Mucosa of descending colon (tissue), 3 donors: ENCODE measurements around the gene RAP1GAP. TPM values are rescaled to one million over a fixed set of nuclear protein-coding genes. Genes with fewer than 3 reads are reported as not detected.

Experiments used
- ATAC-seq: fragments of 200-7000 bp; cut with Tn5 transposase; one replicate; pipeline ENCODE4 v1.9.1; 2020; ENCODE audit warnings: mild to moderate bottlenecking, moderate library complexity
- DNase-seq, 3 donors: peaks; one replicate each; pipeline ENCODE4 v3.0.0-alpha.2; 2020
- H3K36me3 ChIP-seq: fragments of 200-600 bp; one replicate; pipeline ENCODE4 v1.8.0; 2021; ENCODE audit warnings: low read depth, mild to moderate bottlenecking
- H3K4me1 ChIP-seq: fragments of 200-600 bp; one replicate; pipeline ENCODE4 v1.8.0; 2021; ENCODE audit warnings: low read depth, mild to moderate bottlenecking
- H3K4me3 ChIP-seq: fragments of 200-600 bp; one replicate; pipeline ENCODE4 v1.8.0; 2021; ENCODE audit warnings: mild to moderate bottlenecking
- H3K9me3 ChIP-seq: fragments of 200-600 bp; one replicate; pipeline ENCODE4 v1.8.0; 2021; ENCODE audit warnings: mild to moderate bottlenecking
- intact Hi-C, 2 donors: fragments of 100-400 bp; cut with DNase I in 1 of 2; cut with micrococcal nuclease in 1 of 2; formaldehyde crosslinking; loops; one replicate each; pipeline versions ENCODE4 v1.11.0 to v1.11.1; 2022; cut with DNase I, micrococcal nuclease
- total RNA-seq, 3 donors: library from RNA; stranded (reverse); fragmentation: NEBNext Ultra II Directional in 2 of 3; extraction: Animal tissue kit (Norgen Biotek cat#: 25700) in 2 of 3; gene quantifications; one replicate each; pipeline versions ENCODE4 v1.2.1 to v1.2.4, GENCODE V29; 2021 to 2023
- TF ChIP-seq, protein P1 (sequence below): fragments of 200-600 bp; IDR thresholded peaks from one replicate; pipeline ENCODE4 v1.8.0; 2022; ENCODE audit warnings: antibody characterized with exemption, mild to moderate bottlenecking
- donor health status: DM: no; HTN: no; CAD: no; lungs with moderate emphysema.
- donor health status: DM: no; HTN: no; CAD: no.
- donor health status: DM: no; HTN: yes; CAD: no.

RAP1GAP gene
- total RNA-seq, 3 donors from 2014 or later, result 15.7 to 59.6 (median 43.0) TPM

DNA sequence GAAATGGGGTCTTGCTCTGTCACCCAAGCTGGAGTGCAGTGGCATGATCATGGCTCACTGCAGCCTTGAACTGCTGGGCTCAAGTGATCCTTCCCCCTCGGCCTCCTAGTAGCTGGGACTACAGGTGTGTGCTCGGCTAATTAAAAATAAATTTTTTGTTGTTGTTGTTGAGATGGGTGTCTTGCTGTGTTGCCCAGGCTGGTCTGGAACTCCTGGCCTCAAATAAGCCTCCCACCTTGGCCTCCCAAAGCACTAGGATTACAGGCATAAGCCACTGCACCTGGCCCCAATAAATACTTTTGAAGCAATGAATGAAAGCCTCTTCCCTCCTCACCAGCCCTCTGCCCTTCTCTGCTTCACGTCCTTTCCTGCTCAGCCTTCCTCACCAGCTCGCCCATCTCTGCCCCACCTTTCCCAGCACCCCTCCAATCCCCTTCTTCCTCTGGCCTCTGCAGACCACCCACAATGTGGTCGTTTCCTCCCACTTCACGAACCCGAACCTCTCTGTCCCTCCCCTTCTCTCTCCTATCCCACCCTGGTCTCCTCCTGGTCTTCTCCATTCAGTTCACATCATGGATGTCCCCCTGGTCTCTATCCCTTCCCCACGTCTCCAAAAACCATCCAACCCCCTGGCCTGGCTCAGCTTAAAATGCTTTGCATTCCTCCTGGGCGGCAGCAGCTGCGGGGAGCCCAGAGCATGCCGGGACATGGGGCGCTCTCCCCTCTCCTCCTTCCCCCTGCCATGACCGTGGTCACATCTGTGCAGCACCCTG, 38.4 kb downstream of the RAP1GAP start:
- TF ChIP-seq, protein P1, sequence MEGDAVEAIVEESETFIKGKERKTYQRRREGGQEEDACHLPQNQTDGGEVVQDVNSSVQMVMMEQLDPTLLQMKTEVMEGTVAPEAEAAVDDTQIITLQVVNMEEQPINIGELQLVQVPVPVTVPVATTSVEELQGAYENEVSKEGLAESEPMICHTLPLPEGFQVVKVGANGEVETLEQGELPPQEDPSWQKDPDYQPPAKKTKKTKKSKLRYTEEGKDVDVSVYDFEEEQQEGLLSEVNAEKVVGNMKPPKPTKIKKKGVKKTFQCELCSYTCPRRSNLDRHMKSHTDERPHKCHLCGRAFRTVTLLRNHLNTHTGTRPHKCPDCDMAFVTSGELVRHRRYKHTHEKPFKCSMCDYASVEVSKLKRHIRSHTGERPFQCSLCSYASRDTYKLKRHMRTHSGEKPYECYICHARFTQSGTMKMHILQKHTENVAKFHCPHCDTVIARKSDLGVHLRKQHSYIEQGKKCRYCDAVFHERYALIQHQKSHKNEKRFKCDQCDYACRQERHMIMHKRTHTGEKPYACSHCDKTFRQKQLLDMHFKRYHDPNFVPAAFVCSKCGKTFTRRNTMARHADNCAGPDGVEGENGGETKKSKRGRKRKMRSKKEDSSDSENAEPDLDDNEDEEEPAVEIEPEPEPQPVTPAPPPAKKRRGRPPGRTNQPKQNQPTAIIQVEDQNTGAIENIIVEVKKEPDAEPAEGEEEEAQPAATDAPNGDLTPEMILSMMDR, result no peak
- Histone ChIP-seq H3K4me3 (no peak overlapping the region), H3K36me3 (no peaks in the 10 kb centered on the region), H3K9me3 (no peaks in the 10 kb centered on the region), H3K4me1 (peaks cover 4% of the 10 kb centered on the region)
- no peak for DNase-seq
- no peak for ATAC-seq
- intact Hi-C loops, result no loop called here

DNA sequence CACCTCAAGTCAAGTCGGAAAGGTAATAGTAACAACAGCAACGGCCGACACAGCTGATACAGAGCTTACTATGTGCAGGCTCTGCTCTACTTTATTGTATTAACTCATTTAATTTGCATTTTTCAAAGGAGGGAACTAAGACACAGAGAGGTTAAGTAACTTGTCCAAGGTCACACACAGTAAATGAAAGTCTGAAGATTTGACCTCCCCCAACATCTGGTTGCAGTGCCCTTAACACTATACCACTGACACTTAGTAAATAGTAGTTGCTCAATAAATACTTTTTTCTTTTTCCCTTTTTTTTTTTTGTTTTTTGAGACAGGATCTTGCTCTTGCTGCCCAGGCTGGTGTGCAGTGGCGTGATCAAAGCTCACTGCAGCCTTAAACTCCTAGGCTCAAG, 39.2 kb downstream of the RAP1GAP start:
- intact Hi-C loops, result no loop called here
- TF ChIP-seq, protein P1, result no peak

DNA sequence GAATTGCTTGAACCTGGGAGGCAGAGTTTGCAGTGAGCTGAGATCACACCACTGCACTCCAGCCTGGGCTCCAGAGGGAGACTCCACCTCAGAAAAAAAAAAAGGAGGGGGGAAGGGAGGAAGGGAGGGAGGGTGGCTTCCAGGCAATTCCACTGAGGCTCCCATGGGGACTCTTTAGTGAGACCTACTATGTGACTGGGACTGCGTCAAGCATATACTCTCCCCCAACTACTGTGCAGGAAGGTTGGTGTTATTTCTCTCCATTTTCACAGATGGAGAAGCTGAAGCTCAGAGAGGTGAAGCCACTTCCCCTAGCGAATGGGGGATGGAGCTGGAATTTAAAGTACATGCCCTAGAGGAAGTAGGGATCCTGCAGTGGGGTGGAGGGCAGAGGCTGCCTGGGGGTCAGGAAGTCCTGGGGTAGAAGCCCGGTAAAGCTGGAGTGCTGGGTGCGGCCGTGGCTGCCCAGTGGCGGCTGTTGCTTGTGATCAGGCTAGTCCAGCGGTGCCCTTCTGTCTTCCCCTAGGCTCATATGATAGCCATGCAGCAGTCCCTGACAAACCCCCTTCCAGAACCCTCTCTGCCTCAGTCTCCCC, 40.3 kb downstream of the RAP1GAP start:
- intact Hi-C loops, result no loop called here
- DNase-seq, result no peak
- Histone ChIP-seq H3K36me3 (no peaks in the 10 kb centered on the region), H3K9me3 (no peaks in the 10 kb centered on the region), H3K4me3 (no peak overlapping the region), H3K4me1 (peaks cover 4% of the 10 kb centered on the region)
- TF ChIP-seq, protein P1, result no peak
- no peak for ATAC-seq

More for the DNA sequence above, 39.2 kb downstream of the RAP1GAP start:
- DNase-seq (no peak), ATAC-seq (no peak)
- Histone ChIP-seq H3K4me3 (no peak overlapping the region), H3K4me1 (peaks cover 4% of the 10 kb centered on the region), H3K9me3 (no peaks in the 10 kb centered on the region), H3K36me3 (no peaks in the 10 kb centered on the region)

DNA sequence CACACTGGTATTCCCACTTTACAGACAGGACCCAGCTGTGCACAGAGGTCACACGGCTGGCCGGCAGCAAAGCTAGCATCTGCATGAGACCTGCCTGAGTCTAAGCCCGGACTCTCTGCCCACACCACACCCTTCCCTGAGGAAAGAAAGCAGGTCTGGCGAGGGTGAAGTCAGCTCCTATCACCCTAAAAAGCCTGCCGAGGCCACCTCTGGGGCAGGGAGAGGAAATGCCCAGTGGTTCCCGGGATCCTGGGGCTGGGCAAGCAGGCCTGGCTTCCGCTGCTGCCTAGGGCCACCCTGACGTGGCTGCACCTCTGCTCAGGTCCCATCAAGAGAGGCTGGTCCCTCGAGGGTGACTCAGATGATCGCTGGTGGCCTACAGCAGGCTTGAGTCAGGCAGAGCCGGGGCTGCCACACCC, 42.2 kb downstream of the RAP1GAP start:
- DNase-seq, result no peak
- Histone ChIP-seq H3K36me3 (no peaks in the 10 kb centered on the region), H3K9me3 (no peaks in the 10 kb centered on the region), H3K4me3 (no peak overlapping the region), H3K4me1 (peaks cover 13% of the 10 kb centered on the region)
- no peak for ATAC-seq
- intact Hi-C loops, result no loop called here
- TF ChIP-seq, protein P1, result no peak

GRCh38 chr1:21625390-21626190, 43.6 kb downstream of the RAP1GAP start:
- Histone ChIP-seq H3K4me3 (no peak overlapping the region), H3K4me1 (peaks cover 16% of the 10 kb centered on the region), H3K36me3 (no peaks in the 10 kb centered on the region), H3K9me3 (no peaks in the 10 kb centered on the region)
- TF ChIP-seq, protein P1, result no peak
- DNase-seq (no peak), ATAC-seq (no peak)
- intact Hi-C loops, result no loop called here
